OCI-LY7 (cell line): ENCODE data around the gene METRN. TPM values are rescaled to one million over a fixed set of nuclear protein-coding genes. Genes with fewer than 3 reads are reported as not detected.

Source experiments
- BruUV-seq: library from RNA; stranded (reverse); fragments of 400-500 nt; replicated peaks from 2 replicates; lab custom pipeline; 2021; lab: Mats Ljungman, UMichigan
- CTCF ChIA-PET: fragments of 300-600 bp; sonication (Branson Sonifier 250); formaldehyde crosslinking; loops from one replicate; lab custom pipeline; 2022; ENCODE audit warnings: antibody characterized with exemption; ENCODE audit not compliant: unreplicated experiment; lab: Charles Lee
- POLR2A ChIA-PET: fragments of 300-600 bp; sonication (Branson Sonifier 250); formaldehyde crosslinking; loops from one replicate; lab custom pipeline; 2022; ENCODE audit warnings: antibody characterized with exemption; lab: Charles Lee
- DNase-seq: peaks from one replicate; pipeline ENCODE4 v3.0.0-alpha.2; 2015; ENCODE audit warnings: low spot score
- H2AFZ ChIP-seq: fragments of 200-600 bp; sonication (generic), shearing (Covaris generic); 2 replicates; pipeline ENCODE4 v1.6.1; 2014; ENCODE audit warnings: mild to moderate bottlenecking, antibody characterized with exemption, low read length, moderate library complexity
- H3K27ac ChIP-seq: fragments of 200-600 bp; sonication (generic); 2 replicates; pipeline ENCODE4 v1.5.1; 2014; ENCODE audit warnings: mixed run types, low read depth, mild to moderate bottlenecking, moderate library complexity, low read length, inconsistent platforms; ENCODE audit not compliant: poor library complexity, severe bottlenecking
- H3K36me3 ChIP-seq: fragments of 200-600 bp; sonication (generic); 2 replicates; pipeline ENCODE4 v1.6.1; 2014; ENCODE audit warnings: mild to moderate bottlenecking, antibody characterized with exemption, low read length, moderate library complexity, mixed read lengths; ENCODE audit not compliant: insufficient read depth
- H3K4me1 ChIP-seq: fragments of 200-600 bp; sonication (generic); 2 replicates; pipeline ENCODE4 v1.5.1; 2014; ENCODE audit warnings: mild to moderate bottlenecking, low read length; ENCODE audit not compliant: insufficient read depth, poor library complexity, severe bottlenecking
- H3K4me2 ChIP-seq: fragments of 200-600 bp; sonication (generic); 2 replicates; pipeline ENCODE4 v1.6.1; 2014; ENCODE audit warnings: mild to moderate bottlenecking, low read length
- H3K4me3 ChIP-seq: fragments of 200-600 bp; sonication (generic); 2 replicates; pipeline ENCODE4 v1.5.1; 2014; ENCODE audit warnings: mild to moderate bottlenecking, low read depth, low read length; ENCODE audit not compliant: poor library complexity, severe bottlenecking
- H3K79me2 ChIP-seq: fragments of 200-600 bp; sonication (generic); 2 replicates; pipeline ENCODE4 v1.6.1; 2016; ENCODE audit warnings: low read depth, mild to moderate bottlenecking, low read length, moderate library complexity, mixed read lengths; ENCODE audit not compliant: insufficient read depth
- H3K9me2 ChIP-seq: fragments of 200-600 bp; sonication (generic); 2 replicates; pipeline ENCODE4 v1.6.1; 2016; ENCODE audit warnings: mild to moderate bottlenecking, low read length, mixed read lengths; ENCODE audit not compliant: insufficient read depth
- H3K9me3 ChIP-seq: fragments of 200-600 bp; sonication (generic); 2 replicates; pipeline ENCODE4 v1.6.1; 2014; ENCODE audit warnings: mild to moderate bottlenecking, mixed run types, low read length, mixed read lengths
- H4K20me1 ChIP-seq: fragments of 200-600 bp; sonication (generic); 2 replicates; pipeline ENCODE4 v1.6.1; 2014; ENCODE audit warnings: mild to moderate bottlenecking, antibody characterized with exemption, low read length, moderate library complexity, mixed read lengths; ENCODE audit not compliant: insufficient read depth
- CTCF ChIP-seq: fragments of 200-600 bp; sonication (generic); conservative IDR thresholded peaks from 2 replicates; pipeline ENCODE4 v1.5.1; 2014; ENCODE audit warnings: mild to moderate bottlenecking, antibody characterized with exemption, low read length, moderate library complexity, mixed read lengths
- EZH2phosphoT487 ChIP-seq: fragments of 200-600 bp; sonication (generic); IDR thresholded peaks from 2 replicates; pipeline ENCODE4 v1.6.1; 2018; ENCODE audit warnings: low read depth, borderline replicate concordance, mild to moderate bottlenecking, mixed run types, antibody characterized with exemption, low read length, moderate library complexity, mixed read lengths
- intact Hi-C: fragments of 100-400 bp; cut with micrococcal nuclease; formaldehyde crosslinking; loops from one replicate; pipeline ENCODE4 v1.10.0; 2022; ENCODE audit not compliant: unreplicated experiment
- total RNA-seq, 2 experiments: library from RNA; depleted of rRNA in 1 of 2; stranded (reverse); fragments of >200 nt in 1 of 2; shearing (Covaris generic) in 1 of 2; gene quantifications; 2 replicates each; pipeline ENCODE4 v1.2.3, GENCODE V29; 2014 to 2022

Gene METRN
- total RNA-seq, 2 experiments from 2014 or later = 14.4 to 15.9 TPM

- no peak overlapping the region for H3K27ac ChIP-seq
- no peaks in the 10 kb centered on the region for H3K9me3 ChIP-seq
- no TSS peak for BruUV-seq
- H3K36me3 ChIP-seq = no peaks in the 10 kb centered on the region
- CTCF ChIA-PET = no interaction called here
- H2AFZ ChIP-seq = no peak overlapping the region
- H3K79me2 ChIP-seq = 0 out of 2 replicates have a peak, but pooled peaks cover 6% of the 10 kb centered on the region
- no peaks in the 10 kb centered on the region for H4K20me1 ChIP-seq
- no peaks in the 10 kb centered on the region for H3K9me2 ChIP-seq
- no peak for DNase-seq
- peak overlapping the region; percentile 40 for H3K4me3 ChIP-seq
- intact Hi-C loops = no loop called here
- TF ChIP-seq EZH2phosphoT487 (peak; percentile 100), CTCF (no peak)
- peak overlapping the region; percentile 60 for H3K4me2 ChIP-seq
- peaks cover 20% of the 10 kb centered on the region for H3K4me1 ChIP-seq
- POLR2A ChIA-PET = no interaction called here
These were observed 20.6 kb upstream of the METRN start for GRCh38 chr16:694187-694862.

DNA sequence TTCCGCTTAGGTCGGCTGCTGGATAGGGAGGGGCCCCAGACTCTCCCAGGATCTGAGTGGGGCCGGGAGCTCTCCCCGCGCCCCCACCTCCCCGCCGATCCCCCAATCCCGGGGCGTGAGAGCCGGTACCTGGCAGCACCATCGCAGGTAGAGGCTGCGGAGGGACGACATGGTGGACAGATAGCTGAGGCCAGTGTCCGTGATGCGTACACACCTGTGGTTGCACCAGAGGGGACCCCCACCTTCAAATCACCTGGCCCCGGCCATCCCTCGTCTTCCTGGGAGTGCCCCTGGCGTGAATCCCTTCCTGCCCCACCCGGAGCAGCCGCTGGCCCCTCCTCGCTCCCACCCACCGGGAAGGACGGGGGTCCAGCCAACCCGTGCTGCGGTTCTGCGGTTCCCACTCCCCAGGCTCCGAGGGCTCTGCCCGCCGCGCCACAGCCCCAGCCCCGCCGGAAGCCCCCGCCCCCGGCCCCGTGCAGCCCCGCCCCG, 20.0 kb upstream of the METRN start:
- Histone ChIP-seq H3K4me3 (peak overlapping the region; percentile 40), H3K27ac (no peak overlapping the region), H3K9me2 (no peaks in the 10 kb centered on the region), H3K36me3 (no peaks in the 10 kb centered on the region), H3K4me1 (peaks cover 17% of the 10 kb centered on the region), H2AFZ (no peak overlapping the region), H3K4me2 (peak overlapping the region; percentile 60), H4K20me1 (no peaks in the 10 kb centered on the region), H3K9me3 (no peaks in the 10 kb centered on the region), H3K79me2 (0 out of 2 replicates have a peak, but pooled peaks cover under 1% of the 10 kb centered on the region)
- ChIA-PET POLR2A (no interaction called here), CTCF (no interaction called here)
- no peak for DNase-seq
- BruUV-seq = no TSS peak
- 0 out of 2 replicates have a peak, but pooled peaks have one; percentile 84 for TF ChIP-seq EZH2phosphoT487
- no peak for TF ChIP-seq CTCF
- intact Hi-C loops = no loop called here
